ENCODE data around the gene CC2D1A.

The CC2D1A gene

GRCh38 chr19:13902993-13903555 lies 2.9 kb upstream of the CC2D1A start:
- no peak for DNase-seq (ENCODE audit: low spot score)
- peak; percentile 36 for TF ChIP-seq CTCF (IDR thresholded peaks at IDR 0.05; ENCODE audit: extremely low read depth, insufficient read depth, missing control alignments)
- in situ Hi-C loops (cut with MboI; ENCODE audit: low pct_unique_long_range_greater_than_20kb, low sequenced_read_pairs, unreplicated experiment) = no loop called here

GRCh38 chr19:13906521-13906904 lies 512 bp downstream of the CC2D1A start:
- in situ Hi-C loops (cut with MboI; ENCODE audit: low pct_unique_long_range_greater_than_20kb, low sequenced_read_pairs, unreplicated experiment) = no loop called here
- no peak for DNase-seq (ENCODE audit: low spot score)
- TF ChIP-seq CTCF (IDR thresholded peaks at IDR 0.05; ENCODE audit: extremely low read depth, insufficient read depth, missing control alignments) = no peak

DNA sequence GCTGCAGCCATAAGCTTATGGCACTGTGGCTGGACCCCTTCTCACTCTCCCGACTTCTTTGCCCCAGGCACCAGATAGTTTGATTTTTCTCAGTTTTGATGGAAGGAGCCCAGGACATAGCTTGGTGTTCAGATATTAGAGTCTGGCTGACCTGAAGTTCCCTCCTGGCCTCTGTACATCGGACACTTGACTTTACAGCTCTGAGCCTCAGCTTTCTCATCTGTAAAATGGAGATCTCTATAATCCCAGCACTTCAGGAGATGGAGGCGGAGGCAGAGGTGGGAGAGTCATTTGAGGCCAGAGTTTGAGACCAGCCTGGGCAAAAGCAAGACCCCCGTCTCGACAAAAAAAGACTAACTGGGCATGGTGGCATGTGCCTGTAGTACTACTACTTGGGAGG lies 909 bp downstream of the CC2D1A start:
- in situ Hi-C loops (cut with MboI; ENCODE audit: low pct_unique_long_range_greater_than_20kb, low sequenced_read_pairs, unreplicated experiment) = no loop called here

GRCh38 chr19:13908674-13909073 lies 2.7 kb downstream of the CC2D1A start:
- no peak for TF ChIP-seq CTCF (IDR thresholded peaks at IDR 0.05; ENCODE audit: extremely low read depth, insufficient read depth, missing control alignments)
- in situ Hi-C loops (cut with MboI; ENCODE audit: low pct_unique_long_range_greater_than_20kb, low sequenced_read_pairs, unreplicated experiment) = no loop called here
- DNase-seq (ENCODE audit: low spot score) = no peak

More for the DNA sequence above, 909 bp downstream of the CC2D1A start:
- DNase-seq (ENCODE audit: low spot score) = no peak
- no peak for TF ChIP-seq CTCF (IDR thresholded peaks at IDR 0.05; ENCODE audit: extremely low read depth, insufficient read depth, missing control alignments)

GRCh38 chr19:13909430-13909829 lies 3.4 kb downstream of the CC2D1A start:
- no peak for TF ChIP-seq CTCF (IDR thresholded peaks at IDR 0.05; ENCODE audit: extremely low read depth, insufficient read depth, missing control alignments)
- in situ Hi-C loops (cut with MboI; ENCODE audit: low pct_unique_long_range_greater_than_20kb, low sequenced_read_pairs, unreplicated experiment) = no loop called here

DNA sequence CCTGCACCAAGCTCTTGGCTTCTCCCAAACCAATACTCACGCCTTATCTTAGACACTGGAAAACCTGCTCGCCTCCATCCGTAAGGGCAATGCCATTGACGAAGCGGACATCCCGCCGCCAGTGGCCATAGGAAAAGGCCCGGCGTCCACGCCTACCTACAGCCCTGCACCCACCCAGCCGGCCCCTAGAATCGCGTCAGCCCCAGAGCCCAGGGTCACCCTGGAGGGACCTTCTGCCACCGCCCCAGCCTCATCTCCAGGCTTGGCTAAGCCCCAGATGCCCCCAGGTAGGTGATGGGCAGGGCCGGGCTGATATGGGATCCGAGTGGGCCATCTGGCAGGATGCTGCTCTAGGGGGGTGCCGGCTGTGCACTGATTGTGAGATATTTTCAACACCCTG lies 7.4 kb downstream of the CC2D1A start:
- no peak for TF ChIP-seq CTCF (IDR thresholded peaks at IDR 0.05; ENCODE audit: extremely low read depth, insufficient read depth, missing control alignments)
- in situ Hi-C loops (cut with MboI; ENCODE audit: low pct_unique_long_range_greater_than_20kb, low sequenced_read_pairs, unreplicated experiment) = no loop called here
- DNase-seq (ENCODE audit: low spot score) = no peak

More at GRCh38 chr19:13909430-13909829, 3.4 kb downstream of the CC2D1A start:
- no peak for DNase-seq (ENCODE audit: low spot score)

GRCh38 chr19:13914777-13915176 lies 8.8 kb downstream of the CC2D1A start:
- in situ Hi-C loops (cut with MboI; ENCODE audit: low pct_unique_long_range_greater_than_20kb, low sequenced_read_pairs, unreplicated experiment) = no loop called here
- TF ChIP-seq CTCF (IDR thresholded peaks at IDR 0.05; ENCODE audit: extremely low read depth, insufficient read depth, missing control alignments) = no peak
- DNase-seq (ENCODE audit: low spot score) = no peak

Data from GM13977 (cell line).